AG09309 (cell line): ENCODE data around the gene MFAP4.

Source experiments
- DNase-seq: peaks from one replicate; pipeline ENCODE4 v3.0.0-alpha.2; 2010; ENCODE audit warnings: low read depth
- H3K4me3 ChIP-seq: 2 replicates; pipeline ENCODE4 v1.5.1; 2011; ENCODE audit warnings: mild to moderate bottlenecking, low read depth, low read length, moderate library complexity; ENCODE audit not compliant: control insufficient read depth
- CTCF ChIP-seq: IDR thresholded peaks from 2 replicates; pipeline ENCODE4 v1.5.1; 2011; ENCODE audit warnings: mild to moderate bottlenecking, low read depth, low read length, inconsistent platforms; ENCODE audit not compliant: insufficient read depth, control insufficient read depth; ENCODE audit errors: missing control alignments

Gene MFAP4

DNA sequence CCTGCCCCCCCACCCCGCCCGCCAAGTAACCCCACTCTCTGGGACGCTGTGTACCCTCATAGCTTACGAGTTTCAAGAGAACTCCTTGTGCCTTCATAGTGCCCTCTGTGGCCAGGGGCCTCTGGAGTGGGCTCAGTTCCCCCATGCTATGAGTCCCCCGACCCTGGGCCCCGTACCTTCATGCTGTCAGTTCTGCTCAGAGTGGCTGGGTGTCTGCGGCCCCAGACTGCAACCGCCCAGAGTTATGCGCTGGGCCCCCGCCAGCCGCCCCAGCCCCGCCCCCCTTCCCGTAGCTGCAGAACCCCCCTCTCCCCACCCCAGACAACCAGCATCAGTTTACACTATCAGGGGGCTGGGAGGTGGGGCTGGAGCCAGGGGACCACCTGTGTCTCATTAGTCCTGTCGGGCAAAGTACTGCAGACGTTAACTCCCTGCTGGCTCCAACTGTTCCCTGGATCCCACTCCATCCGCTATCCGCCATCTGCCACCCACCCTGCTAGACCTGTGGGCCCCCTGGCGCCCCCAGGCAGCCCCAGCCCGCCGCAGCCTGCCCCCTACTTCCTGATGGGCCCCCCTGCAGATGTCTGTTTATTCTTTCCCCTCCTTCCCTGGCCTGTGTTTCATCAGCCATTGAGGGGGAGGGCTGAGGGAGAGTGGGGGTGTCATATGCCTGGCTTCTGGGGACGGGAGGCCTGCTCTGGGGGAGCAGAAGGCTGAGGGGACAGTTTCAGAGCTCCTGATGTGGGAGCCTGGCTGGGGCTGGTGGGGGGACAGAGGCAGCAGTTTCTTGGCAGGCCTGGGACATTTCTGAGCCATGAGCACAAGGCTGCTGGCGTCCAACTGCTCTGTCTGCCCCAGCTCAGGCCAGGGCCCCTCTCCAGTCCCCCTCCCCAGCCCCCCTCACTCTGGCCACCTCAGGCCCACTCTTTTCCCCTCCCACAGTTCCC lies at the start of gene MFAP4:
Gene MFAP4, minus strand, starts transcription at position 217 of the 947 bp plus-strand sequence. Its CDS starts 35 bp downstream, at position 182.
- no peak for TF ChIP-seq CTCF
- peak within 1 kb of the TSS; percentile 49 for H3K4me3 ChIP-seq
- DNase-seq: peak; percentile 73

DNA sequence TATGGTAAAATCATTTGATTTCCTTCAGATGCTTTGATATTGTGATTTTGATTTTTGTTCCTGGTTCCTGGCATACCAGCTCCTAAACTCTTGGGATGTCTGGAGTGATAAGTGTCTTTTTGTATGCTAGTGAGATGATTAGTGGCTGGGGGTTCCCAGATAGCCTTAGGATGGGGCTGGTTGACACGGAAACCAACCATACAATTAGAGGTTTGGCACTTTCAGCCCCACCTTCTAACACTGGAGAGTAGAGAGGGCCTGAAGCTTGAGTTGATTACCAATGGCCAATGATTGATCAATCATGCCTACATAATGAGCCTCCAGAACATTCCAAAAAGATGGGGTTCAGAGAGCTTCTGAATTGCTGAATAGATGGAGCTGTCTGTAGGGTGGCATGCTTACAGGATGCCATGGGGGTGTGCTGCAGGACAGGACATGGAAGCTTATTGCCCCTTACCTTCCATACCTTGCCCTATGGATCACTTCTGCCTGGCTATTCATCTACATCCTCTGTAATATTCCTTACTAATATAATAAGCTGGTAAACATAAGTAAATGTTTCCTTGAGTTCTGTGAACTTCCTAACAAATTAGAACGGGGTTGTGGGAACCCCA lies 46.8 kb upstream of the MFAP4 start:
- no peak for TF ChIP-seq CTCF
- H3K4me3 ChIP-seq: no peak overlapping the region
- DNase-seq: no peak

GRCh38 chr17:19433255-19433654 lies 46.3 kb upstream of the MFAP4 start:
- no peak for TF ChIP-seq CTCF
- DNase-seq: no peak
- no peak overlapping the region for H3K4me3 ChIP-seq

GRCh38 chr17:19431691-19432090 lies 44.7 kb upstream of the MFAP4 start:
- no peak for DNase-seq
- H3K4me3 ChIP-seq: no peak overlapping the region
- TF ChIP-seq CTCF: no peak

DNA sequence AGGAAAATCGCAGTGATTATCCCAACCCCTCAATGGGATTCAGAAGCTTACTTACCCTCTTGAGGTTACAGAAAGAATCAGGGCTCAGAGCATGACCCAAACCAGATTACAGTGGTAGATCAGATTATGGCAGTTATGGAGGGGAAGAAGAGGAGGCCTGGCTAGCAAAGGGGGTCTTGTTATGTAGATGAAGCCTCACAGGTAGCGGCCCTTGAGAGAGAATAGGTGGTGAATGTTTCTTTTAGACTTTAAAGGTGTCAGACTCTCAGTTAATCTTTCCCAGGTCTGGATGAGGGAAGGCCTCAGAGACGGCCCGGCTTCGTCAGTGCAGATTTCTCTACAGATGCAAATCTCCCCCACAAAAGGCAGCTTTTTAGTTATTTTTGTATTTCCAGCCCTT lies 39.6 kb upstream of the MFAP4 start:
- no peak overlapping the region for H3K4me3 ChIP-seq
- no peak for TF ChIP-seq CTCF
- no peak for DNase-seq

DNA sequence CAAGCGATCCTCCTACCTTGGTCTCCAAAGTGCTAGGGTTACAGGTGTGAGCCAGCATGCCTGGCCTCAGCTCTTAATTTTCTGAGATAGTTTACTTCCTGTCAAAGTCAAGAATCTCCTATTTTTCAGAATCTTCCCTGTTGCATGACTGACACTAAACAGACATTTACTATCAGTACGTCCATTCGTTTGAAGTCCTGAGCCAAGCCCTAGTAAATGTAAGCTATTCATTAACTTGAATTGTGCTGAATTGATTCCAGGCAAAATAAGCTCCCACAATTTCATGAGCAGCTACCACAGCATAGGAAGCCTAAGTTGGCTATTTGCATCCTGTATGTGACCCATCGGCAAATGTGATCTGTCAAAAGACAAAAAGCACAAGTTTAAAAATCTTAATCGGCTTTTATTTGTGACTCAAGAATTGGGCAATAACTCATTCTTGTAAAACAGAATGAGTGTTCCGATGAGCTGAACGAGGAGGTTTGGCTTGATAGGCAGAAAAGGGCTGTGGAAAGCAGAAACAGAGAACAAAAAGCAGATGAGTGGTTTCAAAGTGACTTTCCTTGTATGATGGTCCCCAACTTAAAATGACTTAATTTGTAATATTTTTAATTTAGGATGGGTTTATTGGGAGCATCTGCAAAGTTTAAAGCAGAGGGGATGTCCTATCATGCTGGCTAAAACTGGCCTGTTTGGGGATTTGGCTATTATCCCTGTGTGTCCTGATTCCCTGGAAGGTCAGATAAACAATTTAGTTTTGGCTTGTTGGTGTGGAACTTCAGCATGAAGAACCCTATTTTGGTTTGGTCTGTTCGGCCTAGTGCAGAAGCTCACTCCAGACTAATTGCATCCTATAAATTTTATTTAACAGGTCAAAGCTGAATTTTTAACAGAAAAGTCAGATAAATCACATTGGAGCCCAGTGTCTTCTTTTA lies 38.2 kb upstream of the MFAP4 start:
- H3K4me3 ChIP-seq: no peak overlapping the region
- no peak for TF ChIP-seq CTCF
- peak; percentile 38 for DNase-seq
